MG63 (cell line): ENCODE measurements around the gene NPY4R2. TPM values are rescaled to one million over a fixed set of nuclear protein-coding genes. Genes with fewer than 3 reads are reported as not detected.
"Not testable (repeated sequence)": the region's sequence is repeated elsewhere in the genome, so short reads cannot be mapped to it uniquely, and the experiment has no call there.

Source experiments
- DNase-seq: peaks from one replicate; pipeline ENCODE4 v3.0.0-alpha.2; 2020
- H3K27me3 ChIP-seq: fragments of 250-450 bp; sonication (Bioruptor Pico); 2 replicates; pipeline ENCODE4 v1.5.1; 2020; ENCODE audit warnings: mild to moderate bottlenecking, moderate library complexity
- H3K36me3 ChIP-seq: fragments of 250-450 bp; sonication (Bioruptor Pico); 2 replicates; pipeline ENCODE4 v1.5.1; 2020; ENCODE audit warnings: mild to moderate bottlenecking, moderate library complexity
- H3K4me3 ChIP-seq: fragments of 250-450 bp; sonication (Bioruptor Pico); 2 replicates; pipeline ENCODE4 v1.5.1; 2020; ENCODE audit warnings: mild to moderate bottlenecking, moderate library complexity
- H3K9me3 ChIP-seq: fragments of 250-450 bp; sonication (Bioruptor Pico); 2 replicates; pipeline ENCODE4 v1.5.1; 2020; ENCODE audit warnings: mild to moderate bottlenecking, moderate library complexity
- total RNA-seq: library from RNA; depleted of rRNA; stranded (reverse); fragments of >200 nt; shearing (Covaris generic); gene quantifications from 2 replicates; pipeline ENCODE4 v1.2.3, GENCODE V29; 2014; ENCODE audit warnings: low replicate concordance

NPY4R2 gene
- total RNA-seq, 1 experiment from 2014 or later, result 0.26 TPM

DNA sequence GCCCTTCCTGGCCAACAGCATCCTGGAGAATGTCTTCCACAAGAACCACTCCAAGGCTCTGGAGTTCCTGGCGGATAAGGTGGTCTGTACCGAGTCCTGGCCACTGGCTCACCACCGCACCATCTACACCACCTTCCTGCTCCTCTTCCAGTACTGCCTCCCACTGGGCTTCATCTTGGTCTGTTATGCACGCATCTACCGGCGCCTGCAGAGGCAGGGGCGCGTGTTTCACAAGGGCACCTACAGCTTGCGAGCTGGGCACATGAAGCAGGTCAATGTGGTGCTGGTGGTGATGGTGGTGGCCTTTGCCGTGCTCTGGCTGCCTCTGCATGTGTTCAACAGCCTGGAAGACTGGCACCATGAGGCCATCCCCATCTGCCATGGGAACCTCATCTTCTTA lies 4.0 kb downstream of the NPY4R2 start:
- H3K36me3 ChIP-seq, H3K9me3 ChIP-seq, H3K4me3 ChIP-seq, H3K27me3 ChIP-seq, DNase-seq: not testable (repeated sequence)

DNA sequence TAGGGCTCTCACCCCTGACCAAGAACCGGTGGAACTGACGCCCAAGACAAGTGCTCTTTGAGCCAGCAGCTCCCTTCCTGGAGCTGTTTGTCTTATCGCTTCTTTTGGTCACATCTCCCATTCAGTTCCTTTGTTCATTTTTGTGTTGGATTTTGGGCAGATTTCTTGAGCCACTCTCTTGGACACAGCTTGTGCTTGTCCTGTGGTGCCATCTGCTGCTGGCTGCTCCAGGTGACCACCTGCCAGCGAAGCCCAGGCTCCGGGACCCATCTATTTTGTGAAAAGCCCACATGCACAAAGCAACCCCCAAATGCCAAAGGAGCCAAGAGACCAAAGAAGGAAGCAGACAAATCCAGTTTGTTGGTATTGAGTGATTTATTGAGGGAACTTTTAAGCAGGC lies 6.2 kb downstream of the NPY4R2 start:
- H3K9me3 ChIP-seq, H3K36me3 ChIP-seq, DNase-seq, H3K27me3 ChIP-seq, H3K4me3 ChIP-seq: not testable (repeated sequence)

DNA sequence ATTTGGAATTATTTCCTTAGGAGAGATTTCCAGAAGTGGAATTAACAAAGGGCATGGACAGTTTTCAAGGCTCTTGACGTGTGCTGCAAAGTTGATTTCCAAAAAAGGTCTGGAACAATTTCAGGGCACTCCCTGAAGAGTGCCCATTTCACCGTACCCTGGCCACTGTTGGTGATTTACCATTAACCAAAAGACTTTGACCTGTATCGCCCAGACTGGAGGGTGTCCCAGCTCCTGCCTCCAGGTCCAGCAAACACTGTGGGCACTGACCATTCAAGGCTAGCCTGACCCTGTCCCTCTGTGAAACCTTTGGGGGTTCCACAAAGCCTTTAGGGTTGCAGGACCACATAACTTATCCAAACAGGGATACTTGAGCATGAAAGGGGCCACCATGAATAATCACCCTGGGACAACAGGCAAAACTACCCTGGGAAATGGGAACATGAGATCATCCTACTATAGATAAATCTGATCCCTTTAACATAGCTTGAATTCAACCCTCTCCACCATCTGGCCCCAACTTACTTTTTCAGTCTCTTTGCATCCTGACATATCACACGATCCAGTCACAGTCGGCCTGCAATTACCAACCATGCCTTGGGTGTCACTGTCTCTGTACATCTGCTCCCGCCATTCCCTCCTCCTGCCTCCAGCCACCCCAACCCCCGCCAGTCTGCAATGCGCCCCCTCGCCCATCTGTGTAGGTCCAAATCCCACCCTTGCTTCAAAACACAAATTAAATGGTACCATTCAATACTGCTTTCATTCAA lies 8.9 kb downstream of the NPY4R2 start:
- not testable (repeated sequence) for H3K27me3 ChIP-seq, H3K4me3 ChIP-seq, H3K9me3 ChIP-seq, H3K36me3 ChIP-seq, DNase-seq

DNA sequence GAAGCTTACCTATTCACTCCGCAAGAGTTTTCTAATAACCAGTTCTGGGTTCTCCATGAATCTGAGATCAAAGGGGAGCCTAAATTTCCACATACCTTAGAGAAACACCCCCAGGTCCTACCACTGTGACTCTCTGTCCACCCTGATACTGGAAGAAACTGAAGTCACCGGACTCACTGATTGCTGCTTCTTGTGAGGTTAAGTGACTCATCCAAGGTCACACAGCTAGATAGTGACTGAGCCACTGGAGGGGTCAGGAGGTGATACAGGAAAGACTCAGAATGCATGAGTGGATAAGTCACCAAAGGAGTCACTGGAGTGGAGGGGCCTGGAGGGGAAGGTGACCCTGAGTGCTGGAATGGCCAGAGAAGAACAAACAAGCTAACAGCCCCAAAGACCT lies 9.8 kb downstream of the NPY4R2 start:
- DNase-seq, H3K27me3 ChIP-seq, H3K9me3 ChIP-seq, H3K36me3 ChIP-seq, H3K4me3 ChIP-seq: not testable (repeated sequence)

DNA sequence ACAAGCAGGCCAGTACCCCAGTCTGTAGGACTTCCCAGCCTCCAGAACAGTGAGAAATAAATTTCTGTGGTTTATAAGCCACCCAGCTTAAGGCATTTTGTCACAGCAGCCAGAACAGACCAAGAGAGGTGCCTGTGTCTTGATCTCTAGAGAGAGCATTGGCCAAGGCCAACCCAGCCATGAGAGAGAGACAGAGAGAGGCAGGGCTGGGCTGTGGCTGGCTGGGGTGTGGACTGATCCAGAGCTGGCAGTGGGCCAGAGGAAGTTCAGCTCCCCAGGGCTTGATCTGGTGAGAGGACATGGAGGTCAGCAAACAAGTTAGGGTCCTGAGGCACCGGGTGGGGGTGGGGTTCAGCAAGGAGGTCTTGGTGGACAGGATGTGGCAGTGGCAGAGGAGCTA lies 14.4 kb downstream of the NPY4R2 start:
- not testable (repeated sequence) for H3K4me3 ChIP-seq, H3K36me3 ChIP-seq, DNase-seq, H3K9me3 ChIP-seq, H3K27me3 ChIP-seq

DNA sequence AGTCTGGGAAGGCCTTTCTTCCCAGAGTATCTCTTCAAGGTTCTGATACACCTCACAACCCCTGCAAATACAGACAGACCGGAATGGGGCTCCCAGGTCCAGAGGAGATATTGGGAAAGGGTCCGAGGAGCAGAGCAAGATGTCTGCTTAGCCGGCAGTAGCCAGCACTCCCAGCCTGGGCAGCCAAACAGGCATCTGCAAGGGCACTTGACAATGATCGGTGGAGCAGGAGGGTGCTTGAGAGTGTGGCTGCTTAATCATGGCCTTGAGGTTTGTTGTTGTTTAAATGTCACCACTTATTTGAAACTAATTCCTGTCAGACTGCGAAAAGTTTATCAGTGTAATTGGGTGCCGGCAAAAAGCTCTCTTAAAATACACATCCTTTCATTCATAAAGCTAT lies 15.0 kb downstream of the NPY4R2 start:
- not testable (repeated sequence) for H3K9me3 ChIP-seq, H3K27me3 ChIP-seq, H3K4me3 ChIP-seq, DNase-seq, H3K36me3 ChIP-seq

DNA sequence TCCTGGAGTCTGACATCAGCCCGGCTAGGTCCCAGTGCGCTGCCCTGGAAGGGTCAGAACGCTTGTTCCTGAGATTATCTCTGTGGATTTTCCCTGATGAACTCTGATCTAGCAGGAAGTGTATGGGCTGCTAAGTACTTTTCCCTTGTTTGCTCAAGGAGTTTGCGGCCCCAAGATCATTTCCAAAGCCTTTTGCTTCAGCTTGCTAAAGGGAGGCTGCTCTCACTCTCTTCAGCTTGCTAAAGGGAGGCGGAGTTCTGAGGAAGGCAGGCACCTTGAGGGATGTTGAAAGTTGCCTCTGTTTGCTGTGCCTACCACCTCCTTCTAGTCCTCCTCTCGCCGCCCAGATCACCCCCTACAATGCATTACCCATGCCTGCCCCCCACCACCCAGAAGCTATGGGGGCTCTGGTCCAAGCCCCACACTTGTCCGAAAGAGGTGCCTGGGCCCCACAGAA lies 18.3 kb downstream of the NPY4R2 start:
- not testable (repeated sequence) for DNase-seq, H3K9me3 ChIP-seq, H3K36me3 ChIP-seq, H3K27me3 ChIP-seq, H3K4me3 ChIP-seq

DNA sequence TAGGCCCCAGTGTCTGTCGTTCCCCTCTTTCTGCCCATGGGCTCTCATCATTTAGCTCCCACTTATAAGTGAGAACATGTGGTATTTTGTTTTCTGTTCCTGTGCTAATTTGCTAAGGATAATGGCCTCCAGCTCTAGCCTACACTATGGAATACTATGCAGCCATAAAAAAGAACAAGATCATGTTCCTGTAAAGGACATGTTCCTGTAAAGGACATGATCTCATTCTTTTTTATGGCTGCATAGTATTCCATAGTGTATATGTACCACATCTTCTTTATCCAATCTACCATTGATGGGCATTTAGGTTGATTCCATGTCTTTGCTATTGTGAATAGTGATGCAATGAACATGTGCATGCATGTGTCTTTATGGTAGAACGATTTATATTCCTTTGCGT lies 19.2 kb downstream of the NPY4R2 start:
- H3K36me3 ChIP-seq, H3K4me3 ChIP-seq, DNase-seq, H3K9me3 ChIP-seq, H3K27me3 ChIP-seq: not testable (repeated sequence)

DNA sequence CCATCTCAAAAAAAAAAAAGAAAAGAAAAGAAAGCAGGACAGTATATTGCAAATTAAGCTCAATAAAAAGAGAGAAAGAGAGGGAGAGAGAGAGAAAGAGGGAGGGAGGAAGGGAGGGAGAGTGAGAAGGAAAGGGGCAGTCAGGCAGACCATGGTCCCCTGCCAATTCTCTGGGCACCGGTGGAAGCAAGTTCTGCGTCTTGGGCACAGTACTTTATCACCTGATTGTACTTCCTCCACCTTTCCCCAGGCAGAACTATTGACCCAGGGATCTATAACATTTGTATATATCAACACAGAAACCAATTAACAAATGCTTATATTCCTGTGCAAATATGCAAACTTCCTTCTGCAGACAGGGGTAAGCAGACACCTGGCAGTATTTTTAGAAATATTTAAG lies 22.4 kb downstream of the NPY4R2 start:
- DNase-seq, H3K27me3 ChIP-seq, H3K9me3 ChIP-seq: not testable (repeated sequence)

DNA sequence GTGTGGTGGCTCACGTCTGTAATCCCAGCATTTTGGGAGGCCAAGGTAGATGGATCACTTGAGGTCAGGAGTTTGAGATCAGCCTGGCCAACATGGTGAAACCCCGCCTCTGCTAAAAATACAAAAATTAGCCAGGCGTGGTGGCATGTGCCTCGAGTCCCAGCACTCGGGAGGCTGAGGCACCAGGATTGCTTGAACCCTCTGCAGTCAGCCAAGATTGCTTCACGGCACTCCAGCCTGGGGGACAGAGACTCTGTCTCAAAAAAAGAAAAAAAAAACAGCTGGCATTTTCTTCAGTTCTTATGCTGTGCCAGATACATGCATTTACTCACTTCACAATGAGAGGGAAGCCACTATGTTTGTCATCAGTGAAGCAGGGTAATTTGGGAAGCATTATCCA lies 22.9 kb downstream of the NPY4R2 start:
- not testable (repeated sequence) for H3K36me3 ChIP-seq, DNase-seq, H3K9me3 ChIP-seq, H3K27me3 ChIP-seq, H3K4me3 ChIP-seq

More for the DNA sequence above, 22.4 kb downstream of the NPY4R2 start:
- not testable (repeated sequence) for H3K36me3 ChIP-seq, H3K4me3 ChIP-seq

DNA sequence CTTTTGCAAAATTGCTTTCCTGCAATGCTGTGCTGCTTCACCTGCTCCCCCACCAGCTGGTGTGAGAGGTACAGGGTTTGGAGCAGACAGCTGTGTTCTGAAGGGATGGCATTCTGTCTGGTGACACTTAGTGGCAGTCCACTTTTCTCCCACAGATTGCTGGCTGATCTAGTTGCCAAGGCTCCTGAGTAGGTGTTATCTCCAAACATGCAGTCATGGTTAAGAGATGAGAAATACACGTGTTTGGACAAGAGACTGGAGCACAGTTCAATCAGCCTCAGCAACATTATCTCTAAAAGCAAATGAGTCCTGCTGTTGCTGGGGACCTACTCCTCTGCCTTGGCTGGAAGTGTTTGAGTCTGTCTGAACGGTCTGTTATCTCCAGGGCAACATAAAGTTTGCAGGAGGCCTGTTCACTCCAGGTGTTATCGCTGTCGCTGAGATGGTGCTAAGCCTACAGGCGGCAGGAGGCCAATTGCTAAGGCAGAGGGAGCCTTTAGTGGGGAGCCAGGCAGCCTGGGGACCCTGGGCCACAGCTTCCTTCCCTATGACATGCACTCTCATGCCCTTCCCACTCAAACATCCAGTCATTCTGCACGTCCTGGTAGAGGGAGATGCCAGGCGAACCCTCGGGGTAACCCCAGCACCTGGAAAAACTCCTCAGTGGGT lies 24.0 kb downstream of the NPY4R2 start:
- DNase-seq, H3K4me3 ChIP-seq, H3K36me3 ChIP-seq, H3K27me3 ChIP-seq, H3K9me3 ChIP-seq: not testable (repeated sequence)

DNA sequence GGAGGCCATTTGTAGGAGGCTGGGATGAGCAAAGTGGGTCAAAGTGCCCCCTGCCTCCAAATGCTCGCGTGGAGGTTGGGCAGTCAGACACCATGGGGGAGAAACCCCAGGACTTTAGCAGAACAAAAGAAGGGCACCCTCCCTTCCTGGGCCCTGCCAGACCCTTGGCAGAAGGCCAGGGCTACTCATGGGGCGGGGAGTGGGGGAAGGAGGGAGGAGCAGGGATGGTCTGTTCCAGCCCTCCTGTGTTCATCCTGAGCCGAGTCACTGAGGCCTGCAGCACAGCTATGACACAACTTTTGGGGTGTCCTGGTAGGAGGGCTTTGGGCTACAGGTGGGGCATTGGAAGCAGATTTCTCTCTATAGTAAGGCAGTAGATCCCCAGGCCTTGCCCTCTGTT lies 24.9 kb downstream of the NPY4R2 start:
- H3K4me3 ChIP-seq, H3K9me3 ChIP-seq, H3K36me3 ChIP-seq, H3K27me3 ChIP-seq: not testable (repeated sequence)
- DNase-seq, result peak; percentile 2

DNA sequence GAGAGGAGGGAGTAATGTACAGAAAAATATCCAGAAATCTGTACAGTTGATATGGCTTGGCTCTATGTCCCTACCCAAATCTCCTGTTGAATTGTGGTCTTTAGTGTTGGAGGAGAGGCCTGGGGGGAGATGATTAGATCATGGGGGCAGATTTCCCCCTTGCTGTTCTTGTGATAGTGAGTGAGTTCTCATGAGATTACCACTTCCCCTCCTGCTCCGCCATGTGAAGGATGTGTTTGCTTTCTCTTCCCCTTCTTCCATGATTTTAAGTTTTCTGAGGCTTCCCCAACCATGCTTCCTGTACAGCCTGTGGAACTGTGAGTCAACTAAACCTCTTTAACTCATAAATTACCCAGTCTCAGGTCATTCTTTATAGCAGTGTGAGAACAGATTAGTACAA lies 29.0 kb downstream of the NPY4R2 start:
- H3K36me3 ChIP-seq, DNase-seq, H3K4me3 ChIP-seq, H3K27me3 ChIP-seq, H3K9me3 ChIP-seq: not testable (repeated sequence)

DNA sequence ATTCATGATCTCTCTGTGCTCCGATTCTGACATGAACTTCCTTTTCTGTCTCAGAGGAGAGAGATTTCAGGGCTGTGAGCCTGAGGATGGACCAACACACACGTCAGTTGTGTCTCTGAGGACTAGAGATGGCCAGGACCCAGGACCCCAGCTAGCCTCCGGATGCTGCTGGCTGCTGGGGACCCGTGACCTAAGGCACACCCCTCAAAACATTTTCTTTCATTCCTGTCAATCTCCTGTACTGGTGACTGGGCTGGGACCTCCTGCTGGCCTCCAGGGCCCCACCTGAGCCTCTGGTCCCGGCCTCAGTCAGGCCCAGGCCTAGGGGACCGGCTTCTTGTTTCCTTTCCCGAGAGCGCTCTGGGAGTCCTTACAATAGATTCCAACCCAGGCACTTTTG lies 38.7 kb downstream of the NPY4R2 start:
- DNase-seq, H3K36me3 ChIP-seq: not testable (repeated sequence)

DNA sequence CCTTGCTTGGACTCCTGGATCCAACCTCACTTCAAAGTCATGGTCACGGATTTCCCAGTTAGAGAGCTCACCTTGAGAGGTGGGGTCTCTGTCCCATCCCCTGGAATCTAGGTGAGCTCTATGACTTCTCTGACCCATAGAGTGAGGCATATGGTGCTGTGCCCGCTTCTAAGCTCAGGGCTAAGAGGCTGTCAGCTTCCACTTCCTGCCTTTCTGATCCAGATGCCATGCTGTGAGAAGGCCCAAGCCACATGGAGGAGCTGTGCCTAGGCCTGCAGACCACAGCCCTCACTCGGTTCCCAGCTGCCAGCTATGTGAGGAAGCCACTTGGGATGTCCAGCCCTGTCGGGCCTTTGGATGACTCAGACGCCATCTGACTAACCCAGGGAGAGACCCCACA lies 41.2 kb downstream of the NPY4R2 start:
- not testable (repeated sequence) for H3K27me3 ChIP-seq, H3K4me3 ChIP-seq, H3K36me3 ChIP-seq, H3K9me3 ChIP-seq
- peak; percentile 20 for DNase-seq

More for the DNA sequence above, 38.7 kb downstream of the NPY4R2 start:
- H3K27me3 ChIP-seq, H3K4me3 ChIP-seq, H3K9me3 ChIP-seq: not testable (repeated sequence)

DNA sequence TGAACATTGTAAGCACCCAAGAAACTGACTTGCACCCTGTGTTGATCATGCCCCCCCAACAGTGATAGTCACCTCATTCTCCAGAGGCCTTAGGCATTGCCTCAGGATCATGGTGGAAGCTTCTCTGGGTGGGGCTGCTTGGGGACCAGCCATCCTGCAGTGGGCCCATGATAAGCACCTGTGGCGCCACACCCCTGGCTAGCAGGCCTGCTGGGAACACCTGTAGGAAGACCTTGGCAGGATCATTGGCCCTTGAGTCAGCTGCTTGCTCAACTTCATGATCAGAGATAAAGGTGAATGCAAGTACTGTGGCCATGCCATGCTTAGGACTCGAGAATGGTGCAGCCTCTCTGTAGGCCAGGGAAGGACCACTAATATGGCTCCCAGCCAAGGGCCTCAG lies 42.2 kb downstream of the NPY4R2 start:
- not testable (repeated sequence) for H3K27me3 ChIP-seq

DNA sequence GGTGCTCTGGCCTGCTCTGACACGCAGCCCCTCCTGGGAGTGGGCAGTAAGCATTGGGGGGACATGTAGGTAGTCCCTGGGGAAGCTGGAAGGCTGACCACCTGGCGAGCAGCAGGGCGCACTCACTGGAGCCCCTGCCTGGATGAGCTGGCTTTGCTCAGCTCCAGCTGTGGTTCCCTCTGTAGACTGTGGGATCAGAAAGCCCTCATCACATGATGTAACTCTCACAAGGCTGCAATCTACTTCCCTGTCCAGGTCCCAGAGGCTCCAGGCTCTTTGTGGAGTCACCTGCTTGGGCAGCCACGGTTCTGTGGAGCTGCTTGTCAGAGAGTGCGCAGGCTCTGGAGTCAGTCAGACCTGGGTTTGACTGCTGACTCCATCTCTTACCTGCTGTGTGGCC lies 44.3 kb downstream of the NPY4R2 start:
- H3K9me3 ChIP-seq, DNase-seq, H3K4me3 ChIP-seq, H3K27me3 ChIP-seq, H3K36me3 ChIP-seq: not testable (repeated sequence)

More for the DNA sequence above, 42.2 kb downstream of the NPY4R2 start:
- not testable (repeated sequence) for DNase-seq, H3K36me3 ChIP-seq, H3K9me3 ChIP-seq, H3K4me3 ChIP-seq
